ENCODE data around the gene PRKN. TPM values are rescaled to one million over a fixed set of nuclear protein-coding genes. Genes with fewer than 3 reads are reported as not detected.

PRKN gene
- total RNA-seq, 4 donors from 2014 or later = 6.3 to 11.9 (median 9.5) TPM

DNA sequence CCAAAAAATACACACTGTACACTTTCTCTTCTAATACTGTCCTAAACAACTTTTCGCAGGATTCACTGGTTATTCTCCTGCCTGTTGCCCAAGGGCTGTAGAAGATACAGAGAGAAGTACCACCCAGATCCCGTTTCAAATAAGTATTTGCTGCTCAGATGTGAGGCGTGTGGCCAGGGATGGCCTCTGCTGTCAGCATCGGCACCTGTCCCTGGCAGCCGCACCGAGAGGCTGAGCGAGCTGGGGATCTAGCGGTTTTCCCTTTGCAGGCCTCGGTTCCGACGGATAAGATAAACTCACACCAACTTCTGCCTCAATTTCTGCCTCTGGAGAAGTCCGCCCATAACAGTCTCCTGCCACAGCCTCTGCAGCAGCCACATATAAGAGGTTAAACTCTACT is 768.5 kb downstream of the PRKN start:
- 92 to 97% methylated on average over 12 of the region's 12 CpGs for WGBS, 2 donors
- intact Hi-C loops (cut with DNase I; ENCODE audit: low total_unique reads) = no loop called here
- DNase-seq (ENCODE audit: low spot score in 2 of 2) = no peak
- no peak for TF ChIP-seq POLR2A (IDR thresholded peaks at IDR 0.05)
- TF ChIP-seq, protein P1, sequence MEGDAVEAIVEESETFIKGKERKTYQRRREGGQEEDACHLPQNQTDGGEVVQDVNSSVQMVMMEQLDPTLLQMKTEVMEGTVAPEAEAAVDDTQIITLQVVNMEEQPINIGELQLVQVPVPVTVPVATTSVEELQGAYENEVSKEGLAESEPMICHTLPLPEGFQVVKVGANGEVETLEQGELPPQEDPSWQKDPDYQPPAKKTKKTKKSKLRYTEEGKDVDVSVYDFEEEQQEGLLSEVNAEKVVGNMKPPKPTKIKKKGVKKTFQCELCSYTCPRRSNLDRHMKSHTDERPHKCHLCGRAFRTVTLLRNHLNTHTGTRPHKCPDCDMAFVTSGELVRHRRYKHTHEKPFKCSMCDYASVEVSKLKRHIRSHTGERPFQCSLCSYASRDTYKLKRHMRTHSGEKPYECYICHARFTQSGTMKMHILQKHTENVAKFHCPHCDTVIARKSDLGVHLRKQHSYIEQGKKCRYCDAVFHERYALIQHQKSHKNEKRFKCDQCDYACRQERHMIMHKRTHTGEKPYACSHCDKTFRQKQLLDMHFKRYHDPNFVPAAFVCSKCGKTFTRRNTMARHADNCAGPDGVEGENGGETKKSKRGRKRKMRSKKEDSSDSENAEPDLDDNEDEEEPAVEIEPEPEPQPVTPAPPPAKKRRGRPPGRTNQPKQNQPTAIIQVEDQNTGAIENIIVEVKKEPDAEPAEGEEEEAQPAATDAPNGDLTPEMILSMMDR (IDR thresholded peaks at IDR 0.05) = no peak
- H3K4me3 ChIP-seq (ENCODE audit: low read depth, poor library complexity, severe bottlenecking) = no peak overlapping the region

DNA sequence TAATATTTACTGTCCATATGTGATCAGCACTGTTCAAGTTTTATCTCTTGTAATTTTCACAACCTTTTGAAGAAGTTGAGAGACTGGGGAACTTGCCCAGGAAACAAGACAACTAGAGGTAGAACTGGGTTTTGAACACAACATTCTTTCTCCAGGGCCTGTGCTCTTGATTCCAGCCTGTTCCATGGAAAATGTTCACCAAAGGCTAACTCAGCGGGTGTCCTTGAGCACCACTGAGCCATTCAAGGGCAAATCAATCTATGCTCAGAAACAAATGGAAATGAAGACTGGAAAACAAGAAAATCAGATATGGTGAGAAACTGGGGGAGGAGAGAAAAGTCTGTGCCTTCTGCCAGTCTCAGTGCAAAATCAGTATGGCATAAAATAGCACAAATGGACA is 771.5 kb downstream of the PRKN start:
- TF ChIP-seq POLR2A (IDR thresholded peaks at IDR 0.05) = no peak
- TF ChIP-seq, protein P1 (IDR thresholded peaks at IDR 0.05) = no peak
- intact Hi-C loops (cut with DNase I; ENCODE audit: low total_unique reads) = no loop called here
- DNase-seq (ENCODE audit: low spot score in 2 of 2) = no peak
- 95 to 100% methylated on average over 1 of the region's 1 CpG for WGBS, 2 donors
- no peak overlapping the region for H3K4me3 ChIP-seq (ENCODE audit: low read depth, poor library complexity, severe bottlenecking)

DNA sequence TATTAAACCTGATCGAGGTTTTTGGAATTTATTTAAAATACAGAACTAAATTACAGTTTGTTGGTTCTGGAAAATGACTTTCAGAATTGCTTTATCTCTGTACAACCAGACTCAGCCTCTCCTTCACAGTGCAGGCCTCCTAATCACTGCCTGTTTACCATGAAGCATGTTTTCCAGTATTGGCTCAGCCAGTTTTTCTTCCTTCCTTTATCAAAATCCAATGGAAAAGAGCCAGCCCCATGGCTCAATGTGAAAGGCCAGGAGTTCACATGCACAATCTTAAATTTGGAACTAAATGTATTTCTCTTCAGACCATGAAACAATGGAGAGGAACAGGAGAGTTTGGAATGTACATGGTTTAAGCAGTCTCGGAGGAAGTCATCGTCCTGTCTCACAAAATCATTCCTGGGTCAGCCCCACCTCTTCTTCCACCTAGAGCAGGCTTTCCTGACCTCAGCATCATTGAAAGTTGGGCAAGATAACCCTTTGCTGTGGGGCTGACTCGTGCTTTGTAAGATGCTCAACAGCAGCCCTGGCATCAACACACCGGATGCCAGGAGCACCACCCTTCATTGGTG is 772.8 kb downstream of the PRKN start:
- no peak for TF ChIP-seq POLR2A (IDR thresholded peaks at IDR 0.05)
- TF ChIP-seq, protein P1 (IDR thresholded peaks at IDR 0.05) = no peak
- no peak overlapping the region for H3K4me3 ChIP-seq (ENCODE audit: low read depth, poor library complexity, severe bottlenecking)
- 60 to 64% methylated on average over 5 of the region's 5 CpGs for WGBS, 2 donors
- DNase-seq (ENCODE audit: low spot score in 2 of 2) = no peak
- intact Hi-C loops (cut with DNase I; ENCODE audit: low total_unique reads) = no loop called here

DNA sequence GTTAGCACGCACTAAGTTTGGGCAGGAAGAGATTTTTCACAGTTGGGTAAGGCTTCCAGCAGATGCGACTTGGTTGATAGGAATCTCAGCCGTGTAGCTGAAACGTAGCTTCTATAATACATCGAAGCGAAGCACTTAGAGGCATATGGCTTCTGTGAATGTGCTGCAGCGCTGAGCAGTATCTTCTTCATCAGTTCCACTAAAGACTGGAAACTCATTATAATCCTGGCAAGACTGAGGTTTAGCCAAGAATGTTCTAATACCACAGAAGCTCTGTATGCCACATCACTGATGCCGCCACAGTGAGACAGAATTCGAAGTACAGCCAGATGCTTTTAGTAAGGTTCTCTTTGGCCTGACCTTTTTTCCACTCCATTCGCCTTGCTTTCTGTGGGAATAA is 773.5 kb downstream of the PRKN start:
- no peak for DNase-seq (ENCODE audit: low spot score in 2 of 2)
- TF ChIP-seq, protein P1 (IDR thresholded peaks at IDR 0.05) = no peak
- no peak for TF ChIP-seq POLR2A (IDR thresholded peaks at IDR 0.05)
- no peak overlapping the region for H3K4me3 ChIP-seq (ENCODE audit: low read depth, poor library complexity, severe bottlenecking)
- intact Hi-C loops (cut with DNase I; ENCODE audit: low total_unique reads) = no loop called here
- WGBS, 2 donors = 79 to 82% methylated on average over 10 of the region's 10 CpGs

DNA sequence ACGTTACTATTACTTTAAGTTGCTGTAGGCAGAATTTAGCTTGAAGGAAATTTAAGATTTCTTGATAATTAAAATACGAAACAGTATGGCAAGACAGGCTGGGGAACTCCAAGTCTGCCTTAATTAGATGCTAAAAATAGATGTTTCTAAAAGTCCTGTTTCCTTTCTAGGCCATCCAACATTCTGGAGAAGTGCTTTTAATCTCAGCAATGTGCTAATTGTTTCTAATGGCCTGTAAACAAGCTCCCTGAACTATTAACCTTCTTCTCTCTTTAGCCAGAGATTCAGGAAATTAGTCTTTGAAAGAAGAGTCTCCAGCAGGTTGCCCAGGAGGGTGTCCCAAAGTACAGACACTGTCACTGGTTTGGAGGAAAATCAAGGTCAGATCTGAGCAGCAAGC is 776.4 kb downstream of the PRKN start:
- TF ChIP-seq POLR2A (IDR thresholded peaks at IDR 0.05) = no peak
- TF ChIP-seq, protein P1 (IDR thresholded peaks at IDR 0.05) = no peak
- intact Hi-C loops (cut with DNase I; ENCODE audit: low total_unique reads) = no loop called here
- no peak overlapping the region for H3K4me3 ChIP-seq (ENCODE audit: low read depth, poor library complexity, severe bottlenecking)
- 36 to 52% methylated on average over 2 of the region's 2 CpGs for WGBS, 2 donors
- no peak for DNase-seq (ENCODE audit: low spot score in 2 of 2)

DNA sequence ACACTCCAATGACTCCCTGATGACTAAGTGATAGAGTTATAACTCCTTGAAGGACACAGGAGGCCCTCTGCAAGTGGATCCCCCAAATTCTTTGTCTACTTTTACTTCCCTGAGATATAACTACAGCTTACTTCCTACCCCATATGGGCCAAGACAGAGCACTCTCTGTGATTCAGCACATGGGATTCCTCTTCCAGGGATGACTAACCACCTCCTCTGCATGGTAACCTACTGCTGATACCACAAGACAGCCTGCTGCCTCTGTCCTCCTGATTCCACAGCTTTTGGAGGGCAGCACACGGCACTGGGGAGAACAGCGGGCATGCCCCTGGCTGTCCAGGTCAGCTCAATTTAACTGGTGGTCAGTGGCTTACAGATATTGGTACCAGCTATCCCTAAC is 778.0 kb downstream of the PRKN start:
- TF ChIP-seq, protein P1 (IDR thresholded peaks at IDR 0.05) = no peak
- TF ChIP-seq POLR2A (IDR thresholded peaks at IDR 0.05) = no peak
- no peak for DNase-seq (ENCODE audit: low spot score in 2 of 2)
- no peak overlapping the region for H3K4me3 ChIP-seq (ENCODE audit: low read depth, poor library complexity, severe bottlenecking)
- intact Hi-C loops (cut with DNase I; ENCODE audit: low total_unique reads) = no loop called here
- WGBS, 2 donors = 100% methylated on average over 2 of the region's 2 CpGs
